IPS DF 6.9 (cell line): ENCODE data around the gene CXCL10.
"Not testable (repeated sequence)": the region's sequence is repeated elsewhere in the genome, so short reads cannot be mapped to it uniquely, and the experiment has no call there.

Experiments used
- DNase-seq: peaks from one replicate; pipeline ENCODE4 v3.0.0-alpha.2; 2013; ENCODE audit warnings: low read depth, low spot score
- H3K27ac ChIP-seq: one replicate; pipeline ENCODE4 v1.5.1; 2013; ENCODE audit warnings: low read length, control low read depth
- H3K27me3 ChIP-seq: 2 replicates; pipeline ENCODE4 v1.6.1; 2013; ENCODE audit warnings: mild to moderate bottlenecking, low read length; ENCODE audit not compliant: control insufficient read depth, insufficient read depth
- H3K36me3 ChIP-seq: 2 replicates; pipeline ENCODE4 v1.6.1; 2013; ENCODE audit warnings: low read length; ENCODE audit not compliant: control insufficient read depth, insufficient read depth
- H3K4me1 ChIP-seq: 2 replicates; pipeline ENCODE4 v1.6.1; 2013; ENCODE audit warnings: low read length; ENCODE audit not compliant: control insufficient read depth, insufficient read depth
- H3K4me3 ChIP-seq: 2 replicates; pipeline ENCODE4 v1.5.1; 2013; ENCODE audit warnings: mild to moderate bottlenecking, low read length
- H3K9me3 ChIP-seq: 2 replicates; pipeline ENCODE4 v1.6.1; 2013; ENCODE audit warnings: low read length, inconsistent platforms; ENCODE audit not compliant: control insufficient read depth, insufficient read depth
- WGBS: extraction: QIAGEN DNeasy Blood & Tissue Kit; methylation state at CpG from one replicate; pipeline ENCODE4 v1.1.7; 2013; ENCODE audit warnings: mixed read lengths, missing lambda C conversion rate; ENCODE audit not compliant: insufficient read length, insufficient coverage; 5-methylcytosine and 5-hydroxymethylcytosine counted together

The CXCL10 gene

DNA sequence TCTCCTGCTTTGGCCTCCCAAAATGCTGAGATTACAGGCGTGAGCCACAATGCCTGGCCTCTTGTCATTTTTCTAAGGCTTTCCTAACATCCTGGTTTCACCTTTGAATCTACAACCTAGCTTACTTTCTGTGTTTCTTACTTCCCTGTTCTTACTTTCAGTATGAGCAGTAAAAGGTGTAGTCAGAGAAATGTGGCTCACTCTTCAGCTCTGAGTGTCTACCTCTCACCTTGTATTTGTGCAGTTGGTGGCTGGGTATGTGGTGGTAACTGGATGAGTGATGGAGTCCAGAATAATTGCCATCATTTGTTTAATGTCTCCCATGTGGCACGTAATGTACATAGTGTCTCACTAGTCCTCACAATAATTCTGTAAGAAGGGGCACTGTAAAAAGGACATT, 31.7 kb upstream of the CXCL10 start:
- Histone ChIP-seq H3K36me3 (no peaks in the 10 kb centered on the region), H3K9me3 (no peaks in the 10 kb centered on the region), H3K27ac (no peak overlapping the region), H3K4me3 (no peak overlapping the region), H3K4me1 (peaks cover 2% of the 10 kb centered on the region; the same call in 1 of the 2 replicates), H3K27me3 (no peaks in the 10 kb centered on the region)
- WGBS = no CpG with 5 or more reads among the region's 2 CpGs
- no peak for DNase-seq

- DNase-seq = no peak
- no CpG with 5 or more reads among the region's 4 CpGs for WGBS
- no peaks in the 10 kb centered on the region for H3K9me3 ChIP-seq
- no peaks in the 10 kb centered on the region for H3K36me3 ChIP-seq
- H3K4me3 ChIP-seq = no peak overlapping the region
- H3K4me1 ChIP-seq = peaks cover 2% of the 10 kb centered on the region; the same call in 1 of the 2 replicates
- H3K27ac ChIP-seq = no peak overlapping the region
- no peaks in the 10 kb centered on the region for H3K27me3 ChIP-seq
Observed at GRCh38 chr4:76053730-76054129, 30.4 kb upstream of the CXCL10 start.

GRCh38 chr4:76050560-76051050, 27.3 kb upstream of the CXCL10 start:
- WGBS = no CpG with 5 or more reads among the region's 27 CpGs

GRCh38 chr4:76049860-76050416, 26.6 kb upstream of the CXCL10 start:
- not testable (repeated sequence) for H3K27ac ChIP-seq, H3K4me1 ChIP-seq, H3K9me3 ChIP-seq, DNase-seq, H3K36me3 ChIP-seq, H3K27me3 ChIP-seq, H3K4me3 ChIP-seq
- WGBS = no CpG with 5 or more reads among the region's 17 CpGs

More at GRCh38 chr4:76050560-76051050, 27.3 kb upstream of the CXCL10 start:
- H3K4me1 ChIP-seq, H3K27me3 ChIP-seq, H3K9me3 ChIP-seq, H3K27ac ChIP-seq, H3K36me3 ChIP-seq, H3K4me3 ChIP-seq, DNase-seq: not testable (repeated sequence)

- H3K27ac ChIP-seq, H3K9me3 ChIP-seq, DNase-seq, H3K36me3 ChIP-seq, H3K4me1 ChIP-seq, H3K27me3 ChIP-seq, H3K4me3 ChIP-seq: not testable (repeated sequence)
- WGBS = no CpG with 5 or more reads among the region's 4 CpGs
Observed at GRCh38 chr4:76044686-76045085, 21.4 kb upstream of the CXCL10 start.

- DNase-seq, H3K9me3 ChIP-seq, H3K36me3 ChIP-seq, H3K27ac ChIP-seq, H3K27me3 ChIP-seq, H3K4me1 ChIP-seq, H3K4me3 ChIP-seq: not testable (repeated sequence)
- no CpG with 5 or more reads among the region's 18 CpGs for WGBS
Observed at GRCh38 chr4:76043306-76043705, 20.0 kb upstream of the CXCL10 start.

DNA sequence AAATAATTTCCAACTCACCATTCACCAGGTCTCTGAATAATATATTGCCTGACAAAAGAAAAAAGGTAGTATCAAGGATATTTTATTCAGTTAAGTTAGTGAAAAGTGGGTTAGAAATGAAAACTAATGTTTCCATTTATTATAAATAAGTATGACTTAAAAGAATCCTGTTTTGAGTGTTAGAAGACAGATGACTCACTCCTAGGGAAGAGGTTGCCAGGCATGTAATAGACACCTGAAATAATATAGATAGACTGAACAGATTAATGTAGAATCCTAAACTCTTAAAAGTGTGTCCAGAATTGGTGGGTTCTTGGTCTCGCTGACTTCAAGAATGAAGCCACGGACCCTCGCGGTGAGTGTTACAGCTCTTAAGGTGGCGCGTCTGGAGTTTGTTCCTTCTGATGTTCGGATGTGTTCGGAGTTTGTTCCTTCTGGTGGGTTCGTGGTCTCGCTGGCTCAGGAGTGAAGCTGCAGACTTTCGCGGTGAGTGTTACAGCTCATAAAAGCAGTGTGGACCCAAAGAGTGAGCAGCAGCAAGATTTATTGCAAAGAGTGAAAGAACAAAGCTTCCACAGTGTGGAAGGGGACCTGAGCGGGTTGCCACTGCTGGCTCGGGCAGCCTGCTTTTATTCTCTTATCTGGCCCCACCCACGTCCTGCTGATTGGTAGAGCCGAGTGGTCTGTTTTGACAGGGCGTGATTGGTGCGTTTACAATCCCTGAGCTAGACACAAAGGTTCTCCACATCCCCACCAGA, 19.1 kb upstream of the CXCL10 start:
- not testable (repeated sequence) for H3K27me3 ChIP-seq, H3K9me3 ChIP-seq, H3K4me3 ChIP-seq, H3K27ac ChIP-seq, DNase-seq, H3K4me1 ChIP-seq, H3K36me3 ChIP-seq
- WGBS = no CpG with 5 or more reads among the region's 18 CpGs

GRCh38 chr4:76036855-76037254, 13.6 kb upstream of the CXCL10 start:
- Histone ChIP-seq H3K9me3 (no peaks in the 10 kb centered on the region), H3K27me3 (no peaks in the 10 kb centered on the region), H3K27ac (no peak overlapping the region), H3K36me3 (no peaks in the 10 kb centered on the region), H3K4me3 (no peak overlapping the region), H3K4me1 (no peaks in the 10 kb centered on the region)
- DNase-seq = no peak
- no CpG with 5 or more reads among the region's 3 CpGs for whole genome bisulfite sequencing

GRCh38 chr4:76035799-76036380, 12.6 kb upstream of the CXCL10 start, which contains the start of gene CXCL11:
Gene CXCL11, minus strand, starts transcription at chr4:76036070. Its CDS starts 83 bp downstream, at chr4:76035987.
- no peaks in the 10 kb centered on the region for H3K36me3 ChIP-seq
- no peaks in the 10 kb centered on the region for H3K27me3 ChIP-seq
- DNase-seq = no peak
- WGBS = no CpG with 5 or more reads among the region's 2 CpGs
- no peak within 1 kb of the TSS for H3K27ac ChIP-seq
- no peaks in the 10 kb centered on the region for H3K4me1 ChIP-seq
- no peak within 1 kb of the TSS for H3K4me3 ChIP-seq
- no peaks in the 10 kb centered on the region for H3K9me3 ChIP-seq

GRCh38 chr4:76035141-76035540, 11.8 kb upstream of the CXCL10 start:
- H3K4me3 ChIP-seq = no peak overlapping the region
- H3K9me3 ChIP-seq = no peaks in the 10 kb centered on the region
- H3K27ac ChIP-seq = no peak overlapping the region
- DNase-seq = no peak
- H3K36me3 ChIP-seq = no peaks in the 10 kb centered on the region
- no peaks in the 10 kb centered on the region for H3K4me1 ChIP-seq
- WGBS = no CpG with 5 or more reads among the region's 3 CpGs
- no peaks in the 10 kb centered on the region for H3K27me3 ChIP-seq
